GM10266 (cell line): Measurements from ENCODE around the gene EFEMP2.

Source experiments
- DNase-seq: peaks from one replicate; pipeline ENCODE4 v3.0.0; 2012; ENCODE audit errors: extremely low spot score
- TF ChIP-seq, protein P1 (sequence below): IDR thresholded peaks from 2 replicates; pipeline ENCODE4 v1.5.1; 2012; ENCODE audit warnings: mild to moderate bottlenecking, low read depth; ENCODE audit not compliant: control insufficient read depth, insufficient read depth; ENCODE audit errors: missing control alignments

Gene EFEMP2

DNA sequence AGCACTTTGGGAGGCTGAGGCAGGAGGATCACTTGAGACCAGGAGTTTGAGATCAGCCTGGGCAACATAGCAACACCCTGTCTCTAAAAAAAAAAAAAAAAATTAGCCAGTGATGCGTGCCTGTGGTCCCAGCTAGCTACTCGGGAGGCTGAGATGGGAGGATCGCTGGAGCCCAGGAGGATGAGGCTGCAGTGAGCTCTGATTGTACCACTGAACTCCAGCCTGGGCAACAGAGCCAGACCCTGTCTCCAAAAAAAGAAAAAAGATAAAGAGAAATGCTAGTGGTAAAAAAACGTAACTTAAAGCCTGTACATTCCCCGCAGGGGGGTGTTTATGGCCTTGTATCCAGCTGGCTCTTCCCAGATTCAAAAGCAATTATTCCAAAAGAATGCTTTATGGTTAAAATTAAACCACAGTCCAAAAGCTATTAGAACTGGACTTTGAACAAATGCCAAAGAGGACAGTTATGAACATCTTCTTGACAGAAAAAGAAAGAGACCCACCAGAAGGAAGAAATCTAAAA, 55.2 kb downstream of the EFEMP2 start:
- no peak for DNase-seq

DNA sequence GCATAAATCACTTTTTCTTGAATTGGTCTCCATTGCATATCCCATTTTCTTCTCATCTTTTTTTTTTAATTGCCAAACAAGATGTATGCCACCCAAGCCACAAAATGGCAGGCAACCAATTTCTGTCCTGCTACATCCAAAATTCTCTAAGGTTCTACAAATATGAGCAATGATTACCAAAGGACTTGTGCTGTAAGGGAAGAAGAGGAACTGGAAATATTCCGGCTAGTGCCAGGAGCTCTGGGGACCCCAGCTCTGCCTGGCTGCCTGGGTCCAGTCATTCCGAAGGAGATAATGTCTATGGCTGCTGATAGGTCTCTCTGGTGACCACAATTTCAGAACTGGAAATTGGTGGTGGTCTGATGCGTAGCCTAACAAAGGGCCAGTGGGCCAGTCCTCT, 55.9 kb downstream of the EFEMP2 start:
- DNase-seq = no peak
- TF ChIP-seq, protein P1, sequence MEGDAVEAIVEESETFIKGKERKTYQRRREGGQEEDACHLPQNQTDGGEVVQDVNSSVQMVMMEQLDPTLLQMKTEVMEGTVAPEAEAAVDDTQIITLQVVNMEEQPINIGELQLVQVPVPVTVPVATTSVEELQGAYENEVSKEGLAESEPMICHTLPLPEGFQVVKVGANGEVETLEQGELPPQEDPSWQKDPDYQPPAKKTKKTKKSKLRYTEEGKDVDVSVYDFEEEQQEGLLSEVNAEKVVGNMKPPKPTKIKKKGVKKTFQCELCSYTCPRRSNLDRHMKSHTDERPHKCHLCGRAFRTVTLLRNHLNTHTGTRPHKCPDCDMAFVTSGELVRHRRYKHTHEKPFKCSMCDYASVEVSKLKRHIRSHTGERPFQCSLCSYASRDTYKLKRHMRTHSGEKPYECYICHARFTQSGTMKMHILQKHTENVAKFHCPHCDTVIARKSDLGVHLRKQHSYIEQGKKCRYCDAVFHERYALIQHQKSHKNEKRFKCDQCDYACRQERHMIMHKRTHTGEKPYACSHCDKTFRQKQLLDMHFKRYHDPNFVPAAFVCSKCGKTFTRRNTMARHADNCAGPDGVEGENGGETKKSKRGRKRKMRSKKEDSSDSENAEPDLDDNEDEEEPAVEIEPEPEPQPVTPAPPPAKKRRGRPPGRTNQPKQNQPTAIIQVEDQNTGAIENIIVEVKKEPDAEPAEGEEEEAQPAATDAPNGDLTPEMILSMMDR = no peak

More for the DNA sequence above, 55.2 kb downstream of the EFEMP2 start:
- TF ChIP-seq, protein P1 = no peak
